Measurements from ENCODE around the gene ALOX5.
"Not testable (repeated sequence)": the region's sequence is repeated elsewhere in the genome, so short reads cannot be mapped to it uniquely, and the experiment has no call there.

ALOX5 gene

DNA sequence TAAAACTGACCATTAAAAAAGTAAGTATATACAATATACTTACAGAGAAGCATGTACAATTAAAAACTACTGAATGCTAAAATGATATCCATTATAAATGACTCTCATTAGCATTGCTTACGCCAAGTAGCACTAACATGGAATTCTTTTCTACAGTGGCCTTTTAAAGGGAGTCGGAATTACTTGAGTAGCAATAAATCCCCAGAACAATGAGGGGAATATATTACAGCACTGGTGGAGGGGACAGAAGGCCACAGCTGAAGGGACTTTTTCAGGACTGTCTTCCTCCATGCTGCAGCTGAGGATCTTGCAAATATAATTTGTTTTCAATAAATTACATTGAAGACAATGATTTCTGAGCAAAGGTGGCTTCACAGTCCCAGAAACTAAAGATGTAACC is 97.0 kb downstream of the ALOX5 start:
- DNase-seq = no peak

GRCh38 chr10:45471531-45472310 is 97.7 kb downstream of the ALOX5 start:
- DNase-seq = no peak

- DNase-seq = peak; percentile 0
Measured at GRCh38 chr10:45473126-45473525, 99.1 kb downstream of the ALOX5 start.

DNA sequence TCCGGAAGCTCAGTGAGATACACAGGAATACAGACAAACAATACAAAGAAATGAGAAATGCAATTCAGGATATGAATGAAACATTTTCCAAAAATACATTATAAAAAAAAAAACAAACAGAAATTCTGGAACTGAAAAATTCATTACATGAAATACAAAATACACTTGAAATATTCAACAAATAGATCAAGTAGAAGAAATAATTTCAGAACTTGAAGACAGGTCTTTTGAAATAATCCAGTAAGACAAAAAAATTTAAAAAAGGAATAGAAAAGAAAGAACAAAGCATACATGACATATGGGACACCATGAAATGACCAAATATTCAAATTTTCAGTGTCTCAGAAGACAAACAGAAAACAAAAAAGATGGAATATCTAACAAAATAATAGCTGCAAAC is 102.5 kb downstream of the ALOX5 start:
- DNase-seq = no peak

- no peak for DNase-seq
Measured at GRCh38 chr10:45480294-45480693, 106.3 kb downstream of the ALOX5 start.

GRCh38 chr10:45481100-45481499 is 107.1 kb downstream of the ALOX5 start:
- not testable (repeated sequence) for DNase-seq

DNA sequence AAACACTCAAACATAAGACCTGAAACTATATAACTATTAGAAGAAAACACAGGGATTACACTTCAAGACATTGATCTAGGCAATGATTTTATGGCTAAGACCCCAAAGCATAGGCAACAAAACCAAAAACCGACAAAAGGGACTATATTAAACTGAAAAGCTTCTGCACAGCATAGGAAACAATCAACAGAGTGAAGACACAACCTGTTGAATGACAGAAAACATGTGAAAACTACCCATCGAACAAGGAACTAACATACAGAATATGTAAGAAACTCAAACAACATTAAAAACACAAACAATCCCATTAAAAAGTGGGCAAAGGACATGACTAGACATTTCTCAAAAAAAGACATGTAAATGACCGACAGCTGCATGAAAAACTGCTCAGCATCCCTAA is 109.0 kb downstream of the ALOX5 start:
- DNase-seq = no peak

- DNase-seq = no peak
Measured at GRCh38 chr10:45487735-45488134, 113.7 kb downstream of the ALOX5 start.

- no peak for DNase-seq
Measured at GRCh38 chr10:45488365-45488764, 114.3 kb downstream of the ALOX5 start.

- DNase-seq = no peak
Measured at GRCh38 chr10:45490277-45490676, 116.3 kb downstream of the ALOX5 start.

- DNase-seq = no peak
Measured at GRCh38 chr10:45491061-45491460, 117.0 kb downstream of the ALOX5 start.

Measured in DMS 273 treated with DMSO at 0.1 percent for 48 hours (cell line).